Panc1 (cell line): Measurements from ENCODE around the gene PEX3. TPM values are rescaled to one million over a fixed set of nuclear protein-coding genes. Genes with fewer than 3 reads are reported as not detected.

Experiments
- ATAC-seq: fragments of 200-7000 bp; cut with Tn5 transposase; 2 replicates; pipeline ENCODE4 v1.9.1; 2020; ENCODE audit warnings: mild to moderate bottlenecking, moderate library complexity
- BruUV-seq: library from RNA; stranded (reverse); fragments of 400-500 nt; replicated peaks from 2 replicates; lab custom pipeline; 2021; lab: Mats Ljungman, UMichigan
- CTCF ChIA-PET: fragments of 300-600 bp; sonication (Branson Sonifier 250); formaldehyde crosslinking; loops from one replicate; lab custom pipeline; 2022; ENCODE audit warnings: antibody characterized with exemption; lab: Charles Lee
- POLR2A ChIA-PET: fragments of 300-600 bp; sonication (Branson Sonifier 250); formaldehyde crosslinking; loops from one replicate; lab custom pipeline; 2022; ENCODE audit warnings: antibody characterized with exemption; lab: Charles Lee
- DNase-seq: peaks from one replicate; pipeline ENCODE4 v3.0.0-alpha.2; 2010; ENCODE audit warnings: low read depth, low spot score
- H3K27ac ChIP-seq: 2 replicates; pipeline ENCODE4 v1.5.1; 2011; ENCODE audit warnings: mild to moderate bottlenecking, low read length, inconsistent platforms
- H3K27me3 ChIP-seq: fragments of 200-500 bp; sonication (Bioruptor generic); 2 replicates; pipeline ENCODE4 v1.6.0; 2014; ENCODE audit warnings: low read length, inconsistent platforms; ENCODE audit not compliant: control insufficient read depth, insufficient read depth
- H3K36me3 ChIP-seq: fragments of 200-500 bp; sonication (Bioruptor generic); 2 replicates; pipeline ENCODE4 v1.5.1; 2014; ENCODE audit warnings: inconsistent platforms, mild to moderate bottlenecking, low read length, moderate library complexity; ENCODE audit not compliant: control insufficient read depth, insufficient read depth
- H3K4me1 ChIP-seq: 2 replicates; pipeline ENCODE4 v1.5.1; 2011; ENCODE audit warnings: inconsistent platforms, mild to moderate bottlenecking, low read length, moderate library complexity; ENCODE audit not compliant: control insufficient read depth, insufficient read depth
- H3K4me3 ChIP-seq, 2 experiments: 2 replicates each; pipeline ENCODE4 v1.5.1; 2011 to 2012; ENCODE audit warnings: low read depth in 2 of 2, low read length in 2 of 2, mild to moderate bottlenecking in 2 of 2, inconsistent platforms in 1 of 2, moderate library complexity in 1 of 2
- H3K9me3 ChIP-seq: fragments of 200-500 bp; sonication (Bioruptor generic); 2 replicates; pipeline ENCODE4 v1.5.1; 2014; ENCODE audit warnings: low read depth, mild to moderate bottlenecking, inconsistent platforms, low read length, moderate library complexity; ENCODE audit not compliant: control insufficient read depth, insufficient read depth
- CTCF ChIP-seq: fragments of 450-650 bp; IDR thresholded peaks from 2 replicates; pipeline ENCODE4 v1.5.1; 2017; ENCODE audit warnings: mild to moderate bottlenecking
- POLR2AphosphoS5 ChIP-seq: IDR thresholded peaks from 2 replicates; pipeline ENCODE4 v1.6.1; 2012; ENCODE audit warnings: mild to moderate bottlenecking, low read depth, low read length, moderate library complexity
- SIN3A ChIP-seq: IDR thresholded peaks from 2 replicates; pipeline ENCODE4 v1.6.1; 2012; ENCODE audit warnings: low read depth, mild to moderate bottlenecking, low read length, moderate library complexity, borderline replicate concordance; ENCODE audit not compliant: insufficient read depth
- TCF7L2 ChIP-seq: IDR thresholded peaks from 2 replicates; pipeline ENCODE4 v1.6.1; 2011; ENCODE audit warnings: mild to moderate bottlenecking, low read depth, low read length, inconsistent platforms
- in situ Hi-C: cut with HindIII; loops from 2 replicates; pipeline ENCODE4 v1.10.0; 2016; ENCODE audit warnings: low sequenced_read_pairs, low pct_unique_long_range_greater_than_20kb
- intact Hi-C: fragments of 100-400 bp; cut with micrococcal nuclease; formaldehyde crosslinking; loops from one replicate; pipeline ENCODE4 v1.10.0; 2022; ENCODE audit not compliant: unreplicated experiment
- total RNA-seq: library from RNA; stranded (reverse); gene quantifications from one replicate; pipeline ENCODE4 v1.2.1, GENCODE V29; 2021; ENCODE audit not compliant: unreplicated experiment
- TF ChIP-seq, protein P1 (sequence below), 2 experiments: IDR thresholded peaks; 2 replicates each; pipeline ENCODE4 v1.6.1; 2011 to 2012; ENCODE audit warnings: low read depth in 2 of 2, control low read depth in 1 of 2, low read length in 1 of 2, mild to moderate bottlenecking in 1 of 2, moderate library complexity in 1 of 2; ENCODE audit not compliant: insufficient read depth in 1 of 2

Gene PEX3
- total RNA-seq, 1 experiment from 2014 or later, result 16.5 TPM

DNA sequence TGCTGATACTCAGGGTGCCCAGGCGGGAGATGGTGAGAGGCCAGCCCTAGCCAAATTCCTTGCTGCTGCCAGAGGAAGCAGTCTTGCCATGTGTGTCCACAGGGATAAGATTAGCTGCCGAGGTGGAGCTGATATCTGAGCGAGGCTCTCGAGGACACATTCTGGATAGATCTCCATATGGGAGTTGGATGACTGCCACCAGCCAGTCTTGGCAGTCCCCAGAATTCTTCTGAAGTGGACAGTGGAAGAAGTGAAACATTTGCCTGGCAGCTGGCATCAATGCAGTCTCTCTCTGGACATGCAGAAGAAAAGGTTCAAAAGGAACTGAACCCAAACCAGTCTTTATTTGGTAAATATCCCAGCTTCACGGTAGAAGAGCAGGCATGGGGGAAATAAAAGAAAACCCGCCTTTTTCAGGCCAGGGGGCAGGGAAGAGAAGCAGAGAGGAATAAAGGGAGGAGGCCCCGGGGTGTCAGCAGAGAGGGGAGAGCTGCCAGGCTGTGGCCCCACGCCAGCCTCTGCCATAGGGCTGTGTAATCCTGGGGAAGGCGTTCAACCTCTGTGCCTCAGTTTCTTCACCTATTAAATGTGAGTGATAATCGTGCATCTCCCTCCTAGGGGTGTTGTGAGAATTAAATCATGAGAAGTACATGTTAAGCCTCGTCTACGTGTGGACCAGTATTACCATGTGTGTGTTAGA, 64.6 kb downstream of the PEX3 start:
- Histone ChIP-seq H3K9me3 (no peaks in the 10 kb centered on the region), H3K4me3 (no peak overlapping the region), H3K36me3 (no peaks in the 10 kb centered on the region), H3K4me1 (peaks cover 5% of the 10 kb centered on the region; the same call in 1 of the 2 replicates), H3K27ac (no peak overlapping the region), H3K27me3 (0 out of 2 replicates have a peak, but pooled peaks cover 2% of the 10 kb centered on the region)
- TF ChIP-seq TCF7L2, result no peak
- no peak for TF ChIP-seq SIN3A
- no peak for TF ChIP-seq POLR2AphosphoS5
- CTCF ChIA-PET, result no interaction called here
- ATAC-seq, result no peak
- no peak for DNase-seq
- in situ Hi-C loops (no loop called here), intact Hi-C loops (no loop called here)
- POLR2A ChIA-PET, result no interaction called here
- BruUV-seq, result no TSS peak

DNA sequence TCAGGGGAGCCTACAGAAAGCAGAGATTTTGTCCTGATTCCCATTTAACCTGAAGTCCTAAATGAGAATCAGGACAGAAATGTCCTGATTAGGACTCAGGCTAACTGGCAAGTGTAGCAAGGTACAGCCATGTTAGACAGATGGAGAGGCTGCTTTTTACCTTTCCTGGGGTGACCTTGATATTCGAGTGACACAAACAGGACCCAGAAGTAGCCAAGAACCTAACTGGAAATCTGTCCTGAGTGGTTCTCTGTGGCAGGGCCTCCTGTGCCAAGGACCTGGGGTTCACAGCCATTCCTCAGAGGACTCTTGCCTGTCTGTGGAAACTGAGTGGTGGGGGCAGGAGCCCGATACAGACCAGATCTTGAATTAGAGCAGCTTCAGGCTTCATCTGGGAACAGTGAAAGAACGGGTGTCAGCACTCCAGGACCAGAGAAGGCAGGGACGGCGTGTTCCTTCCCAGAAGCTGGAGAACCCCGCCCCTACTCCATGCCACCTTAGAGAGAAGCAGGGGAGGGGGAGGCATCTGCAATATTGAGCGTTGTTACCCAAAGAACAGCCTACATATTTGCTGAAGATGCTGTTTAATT, 65.3 kb downstream of the PEX3 start:
- ChIA-PET CTCF (no interaction called here), POLR2A (no interaction called here)
- BruUV-seq, result no TSS peak
- ATAC-seq, result no peak
- intact Hi-C loops (no loop called here), in situ Hi-C loops (no loop called here)
- TF ChIP-seq, protein P1, sequence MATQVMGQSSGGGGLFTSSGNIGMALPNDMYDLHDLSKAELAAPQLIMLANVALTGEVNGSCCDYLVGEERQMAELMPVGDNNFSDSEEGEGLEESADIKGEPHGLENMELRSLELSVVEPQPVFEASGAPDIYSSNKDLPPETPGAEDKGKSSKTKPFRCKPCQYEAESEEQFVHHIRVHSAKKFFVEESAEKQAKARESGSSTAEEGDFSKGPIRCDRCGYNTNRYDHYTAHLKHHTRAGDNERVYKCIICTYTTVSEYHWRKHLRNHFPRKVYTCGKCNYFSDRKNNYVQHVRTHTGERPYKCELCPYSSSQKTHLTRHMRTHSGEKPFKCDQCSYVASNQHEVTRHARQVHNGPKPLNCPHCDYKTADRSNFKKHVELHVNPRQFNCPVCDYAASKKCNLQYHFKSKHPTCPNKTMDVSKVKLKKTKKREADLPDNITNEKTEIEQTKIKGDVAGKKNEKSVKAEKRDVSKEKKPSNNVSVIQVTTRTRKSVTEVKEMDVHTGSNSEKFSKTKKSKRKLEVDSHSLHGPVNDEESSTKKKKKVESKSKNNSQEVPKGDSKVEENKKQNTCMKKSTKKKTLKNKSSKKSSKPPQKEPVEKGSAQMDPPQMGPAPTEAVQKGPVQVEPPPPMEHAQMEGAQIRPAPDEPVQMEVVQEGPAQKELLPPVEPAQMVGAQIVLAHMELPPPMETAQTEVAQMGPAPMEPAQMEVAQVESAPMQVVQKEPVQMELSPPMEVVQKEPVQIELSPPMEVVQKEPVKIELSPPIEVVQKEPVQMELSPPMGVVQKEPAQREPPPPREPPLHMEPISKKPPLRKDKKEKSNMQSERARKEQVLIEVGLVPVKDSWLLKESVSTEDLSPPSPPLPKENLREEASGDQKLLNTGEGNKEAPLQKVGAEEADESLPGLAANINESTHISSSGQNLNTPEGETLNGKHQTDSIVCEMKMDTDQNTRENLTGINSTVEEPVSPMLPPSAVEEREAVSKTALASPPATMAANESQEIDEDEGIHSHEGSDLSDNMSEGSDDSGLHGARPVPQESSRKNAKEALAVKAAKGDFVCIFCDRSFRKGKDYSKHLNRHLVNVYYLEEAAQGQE (IDR thresholded peaks at IDR 0.05; ENCODE audit: insufficient read depth in 1 of 2, low read depth in 2 of 2, low read length in 1 of 2), result no peak
- TF ChIP-seq POLR2AphosphoS5 (no peak), CTCF (no peak), TCF7L2 (no peak), SIN3A (no peak)
- Histone ChIP-seq H3K36me3 (no peaks in the 10 kb centered on the region), H3K4me3 (no peak overlapping the region), H3K9me3 (no peaks in the 10 kb centered on the region), H3K4me1 (peaks cover 3% of the 10 kb centered on the region; the same call in 1 of the 2 replicates), H3K27ac (no peak overlapping the region), H3K27me3 (0 out of 2 replicates have a peak, but pooled peaks cover 2% of the 10 kb centered on the region)
- no peak for DNase-seq
